CD4-positive, alpha-beta T cell treated with Interleukin-10 for 1 hour (primary cell): ENCODE results near the gene LIN28A.
"Not testable (repeated sequence)": the region's sequence is repeated elsewhere in the genome, so short reads cannot be mapped to it uniquely, and the experiment has no call there.

ENCODE experiments used
- DNase-seq: peaks from one replicate; pipeline ENCODE4 v3.0.0-alpha.2; 2020

The LIN28A gene

GRCh38 chr1:26410706-26411623 is at the start of gene LIN28A:
Gene LIN28A (plus strand): TSS chr1:26410817. CDS start chr1:26410892, 75 bp downstream.
- no peak for DNase-seq

- no peak for DNase-seq
These were observed 49.0 kb upstream of the LIN28A start for GRCh38 chr1:26361605-26362122.

- no peak for DNase-seq
These were observed 48.3 kb upstream of the LIN28A start for GRCh38 chr1:26362331-26362730.

- DNase-seq = peak; percentile 87
These were observed 46.8 kb upstream of the LIN28A start for GRCh38 chr1:26363549-26364448.

- no peak for DNase-seq
These were observed 45.7 kb upstream of the LIN28A start for GRCh38 chr1:26364956-26365355.

- no peak for DNase-seq
These were observed 43.2 kb upstream of the LIN28A start for GRCh38 chr1:26367441-26367840.

DNA sequence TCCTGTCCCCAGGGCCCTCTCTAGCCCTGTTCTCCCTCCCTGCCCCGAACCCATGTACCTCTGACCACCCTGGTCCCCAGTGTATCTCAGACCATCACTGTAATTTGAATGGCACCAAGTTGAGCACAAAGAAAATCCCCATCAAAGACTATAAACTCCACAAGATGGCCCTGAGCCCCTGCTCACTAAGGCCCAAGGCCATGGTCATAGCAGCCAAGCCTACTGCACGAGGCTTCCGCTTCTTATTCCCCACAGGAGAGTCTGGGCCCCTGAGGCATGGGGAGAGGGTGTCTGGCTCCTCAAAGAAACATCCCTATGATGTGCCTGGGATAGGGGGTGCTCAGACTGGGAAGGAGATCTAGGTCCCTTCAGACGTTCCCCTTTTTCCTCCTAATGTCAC is 42.6 kb upstream of the LIN28A start:
- DNase-seq = no peak

GRCh38 chr1:26368486-26368885 is 42.1 kb upstream of the LIN28A start:
- no peak for DNase-seq

DNA sequence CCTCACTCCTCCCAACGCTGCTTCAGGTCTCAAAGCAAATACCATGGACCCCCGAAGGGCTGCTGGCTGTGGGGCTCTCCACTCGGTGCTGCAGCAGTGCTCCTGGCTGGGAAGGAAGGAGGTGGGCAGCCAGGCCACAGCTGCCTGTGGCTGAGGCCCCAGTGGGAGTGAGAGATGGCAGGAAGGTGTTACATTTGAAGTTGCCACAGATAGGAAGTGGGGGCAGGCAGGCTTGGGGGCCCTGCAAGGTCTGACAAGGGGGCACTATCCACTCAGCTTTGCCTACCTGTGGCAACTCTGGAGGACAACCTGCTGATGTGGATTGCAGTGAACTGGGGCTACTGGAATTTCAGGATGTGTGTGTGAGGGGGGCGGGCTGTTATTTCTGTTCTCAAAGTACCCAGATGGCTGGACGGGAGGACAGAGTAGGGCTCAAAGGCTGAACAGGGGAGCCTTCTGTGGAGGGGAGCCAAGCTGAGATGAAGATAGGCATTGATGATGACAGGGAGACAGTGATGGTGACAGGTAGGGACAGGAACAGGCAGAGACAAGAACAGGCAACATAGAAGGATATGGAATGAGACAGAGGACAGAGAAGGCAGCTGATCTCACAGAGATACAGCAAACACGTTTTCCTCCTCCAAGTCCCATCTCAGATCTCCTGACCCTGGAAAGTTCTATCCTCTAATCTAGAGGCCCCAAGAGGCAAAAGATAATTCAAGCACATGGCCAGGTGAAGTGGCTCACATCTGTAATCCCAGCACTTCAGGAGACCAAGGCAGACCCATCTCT is 39.8 kb upstream of the LIN28A start:
- DNase-seq = peak; percentile 22

- no peak for DNase-seq
These were observed 38.6 kb upstream of the LIN28A start for GRCh38 chr1:26372039-26372438.

DNA sequence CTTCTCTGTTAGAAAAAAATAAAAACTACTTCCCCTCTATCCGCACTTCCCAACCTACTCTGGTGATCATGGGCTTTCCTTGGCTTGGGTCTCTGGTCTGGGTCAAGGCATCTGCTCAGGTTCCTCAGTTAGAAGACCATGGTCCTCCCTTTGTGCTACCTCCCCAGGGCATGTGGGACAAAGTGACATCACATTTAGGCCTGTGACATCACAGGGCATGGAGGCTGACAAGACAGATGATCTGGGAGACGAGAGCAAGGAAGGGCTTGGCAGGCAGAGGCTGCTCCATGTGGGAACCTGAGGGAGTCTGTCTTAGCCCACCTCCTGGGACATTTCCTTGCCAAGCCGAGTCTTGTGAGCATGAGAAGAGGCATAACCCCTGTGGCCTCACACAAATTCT is 38.0 kb upstream of the LIN28A start, which contains the start of gene ZNF683:
ZNF683 (minus strand) TSS at position 140 of the 400 bp plus-strand sequence. CDS start 4,179 bp downstream, outside the sequence.
- DNase-seq = not testable (repeated sequence)

DNA sequence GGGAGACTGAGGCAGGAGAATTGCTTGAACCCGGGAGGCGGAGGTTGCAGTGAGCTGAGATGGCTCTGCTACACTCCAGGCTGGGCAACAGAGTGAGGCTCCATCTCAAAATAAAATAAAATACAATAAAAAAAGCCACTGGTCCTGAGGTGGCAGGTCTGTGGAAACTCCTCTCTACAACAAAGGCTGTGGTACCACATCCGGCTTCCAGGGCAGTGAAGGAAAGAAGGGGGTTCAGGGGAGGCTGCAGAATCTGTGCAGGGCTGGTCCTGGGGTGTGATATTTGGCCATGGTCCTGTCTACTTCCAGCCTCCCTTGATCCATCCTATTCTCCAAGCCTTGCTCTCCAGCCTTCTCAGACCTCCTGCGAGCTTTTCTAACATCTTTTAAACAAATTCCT is 37.3 kb upstream of the LIN28A start:
- DNase-seq = peak; percentile 54

- no peak for DNase-seq
These were observed 36.8 kb upstream of the LIN28A start for GRCh38 chr1:26373789-26374188.

- not testable (repeated sequence) for DNase-seq
These were observed 36.3 kb upstream of the LIN28A start for GRCh38 chr1:26374361-26374760.

DNA sequence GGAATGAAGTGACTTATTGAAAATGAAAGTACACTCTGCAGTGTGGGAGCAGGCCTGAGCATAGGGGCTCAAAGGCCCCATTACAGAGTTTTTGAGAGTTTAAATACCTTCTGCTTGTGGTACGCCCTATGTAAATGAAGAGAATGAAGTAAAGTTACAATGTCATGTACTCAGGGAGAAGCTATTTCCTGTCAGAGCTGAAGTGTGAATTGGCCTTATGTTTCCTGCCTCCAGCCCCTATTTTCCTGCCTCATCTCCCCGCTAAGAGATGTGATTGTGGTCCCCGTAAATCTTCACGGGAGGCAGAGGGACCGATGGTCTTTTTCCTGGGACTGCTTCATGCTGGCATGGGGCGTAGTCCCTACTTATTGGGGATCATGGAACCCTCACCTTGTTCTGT is 35.5 kb upstream of the LIN28A start:
- no peak for DNase-seq

DNA sequence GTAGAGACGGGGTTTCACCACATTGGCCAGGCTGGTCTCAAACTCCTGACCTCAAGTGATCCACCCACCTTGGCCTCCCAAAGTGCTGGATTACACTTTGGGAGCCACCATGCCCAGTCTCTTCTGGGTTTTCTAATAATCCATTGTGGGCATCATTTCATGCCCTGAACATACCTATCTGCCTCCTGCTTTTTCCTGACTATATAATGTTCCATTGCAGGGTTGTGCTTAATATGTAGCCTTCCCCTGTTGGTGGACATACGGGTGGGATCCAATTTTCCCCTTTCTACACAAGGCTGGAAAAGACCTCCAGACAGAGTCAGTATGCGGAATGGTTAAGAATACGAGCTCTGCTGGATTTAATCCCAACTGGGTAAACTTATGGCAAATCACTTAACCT is 34.6 kb upstream of the LIN28A start:
- no peak for DNase-seq

- peak; percentile 86 for DNase-seq
These were observed 32.3 kb upstream of the LIN28A start for GRCh38 chr1:26378088-26378878.

DNA sequence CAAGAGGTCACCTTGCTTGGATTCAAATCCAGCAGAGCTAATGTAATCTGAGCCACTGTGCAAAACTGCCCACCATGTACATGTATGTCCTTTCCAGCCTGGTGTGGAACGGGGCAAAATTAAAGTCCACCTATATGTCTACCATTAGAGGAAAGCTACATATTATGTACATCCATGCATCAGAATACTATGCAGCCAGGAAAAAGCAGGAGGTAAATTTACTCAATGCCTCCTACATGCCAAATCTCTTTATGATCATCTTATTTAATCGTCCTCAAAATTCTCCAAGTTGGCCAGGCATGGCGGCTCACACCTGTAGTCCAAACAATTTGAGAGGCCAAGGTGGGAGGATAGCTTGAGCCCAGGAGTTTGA is 31.8 kb upstream of the LIN28A start:
- DNase-seq = no peak

GRCh38 chr1:26384076-26384475 is 26.5 kb upstream of the LIN28A start:
- DNase-seq = peak; percentile 35

- not testable (repeated sequence) for DNase-seq
These were observed 25.6 kb upstream of the LIN28A start for GRCh38 chr1:26385063-26385462.

GRCh38 chr1:26387447-26387846 is 23.2 kb upstream of the LIN28A start:
- no peak for DNase-seq
